Natural killer cell (primary cell): ENCODE results near the gene PPIF. TPM values are rescaled to one million over a fixed set of nuclear protein-coding genes. Genes with fewer than 3 reads are reported as not detected.

Experiments
- ATAC-seq, 3 donors: fragments of 150-1000 bp in 2 of 3; fragments of 200-7000 bp in 1 of 3; cut with Tn5 transposase; 1 replicate in 1 of 3; 2 replicates in 2 of 3; pipeline ENCODE4 v1.10.0; 2021; ENCODE audit warnings: mild to moderate bottlenecking in 2 of 3, moderate library complexity in 2 of 3
- DNase-seq, 2 donors: peaks; one replicate each; pipeline versions ENCODE4 v3.0.0 to v3.0.0-alpha.2; 2013 to 2021; ENCODE audit warnings: mixed read lengths in 1 of 2
- H3K27ac ChIP-seq: one replicate; pipeline ENCODE4 v1.5.1; 2013; ENCODE audit warnings: mild to moderate bottlenecking, low read length
- H3K27me3 ChIP-seq: one replicate; pipeline ENCODE4 v1.6.1; 2013; ENCODE audit warnings: low read length; ENCODE audit not compliant: control insufficient read depth, insufficient read depth
- H3K36me3 ChIP-seq: one replicate; pipeline ENCODE4 v1.6.1; 2013; ENCODE audit warnings: low read length; ENCODE audit not compliant: control insufficient read depth, insufficient read depth
- H3K4me1 ChIP-seq: one replicate; pipeline ENCODE4 v1.6.1; 2013; ENCODE audit warnings: low read length; ENCODE audit not compliant: control insufficient read depth, insufficient read depth
- H3K4me3 ChIP-seq: one replicate; pipeline ENCODE4 v1.5.1; 2013; ENCODE audit warnings: low read length
- H3K9me3 ChIP-seq: one replicate; pipeline ENCODE4 v1.6.1; 2013; ENCODE audit warnings: low read length; ENCODE audit not compliant: control insufficient read depth, insufficient read depth
- H3K27ac Mint-ChIP-seq, 2 donors: one replicate each; pipeline ENCODE4 v1.8.0; 2022; ENCODE audit warnings: mild to moderate bottlenecking in 2 of 2, mixed read lengths in 2 of 2, moderate library complexity in 1 of 2
- H3K27me3 Mint-ChIP-seq, 2 donors: one replicate each; pipeline ENCODE4 v1.8.0; 2022; ENCODE audit warnings: low read depth in 2 of 2, mixed read lengths in 2 of 2
- H3K36me3 Mint-ChIP-seq: one replicate; pipeline ENCODE4 v1.8.0; 2022; ENCODE audit warnings: mixed read lengths
- H3K4me1 Mint-ChIP-seq, 2 donors: one replicate each; pipeline ENCODE4 v1.8.0; 2022; ENCODE audit warnings: mixed read lengths in 2 of 2
- H3K4me3 Mint-ChIP-seq: one replicate; pipeline ENCODE4 v1.8.0; 2022; ENCODE audit warnings: mild to moderate bottlenecking, moderate library complexity, mixed read lengths
- H3K9me3 Mint-ChIP-seq, 2 donors: one replicate each; pipeline ENCODE4 v1.8.0; 2022; ENCODE audit warnings: mixed read lengths in 2 of 2
- CTCF ChIP-seq: fragments of 200-600 bp; IDR thresholded peaks from one replicate; pipeline ENCODE4 v1.8.0; 2022; ENCODE audit warnings: antibody characterized with exemption
- WGBS: methylation state at CpG from one replicate; pipeline ENCODE4 v1.1.7; 2013; ENCODE audit warnings: missing lambda C conversion rate; ENCODE audit not compliant: insufficient coverage; 5-methylcytosine and 5-hydroxymethylcytosine counted together
- intact Hi-C: fragments of 100-400 bp; cut with micrococcal nuclease; formaldehyde crosslinking; loops from one replicate; pipeline ENCODE4 v1.14.2; 2022
- total RNA-seq, 4 donors: library from RNA; stranded (reverse); fragments of 120-200 nt in 1 of 4; gene quantifications; one replicate each; pipeline versions ENCODE4 v1.2.3 to v1.2.4, GENCODE V29; 2013 to 2022

The PPIF gene
- total RNA-seq, 3 donors from 2014 or later (not counting 1 experiment from before 2014, with no cell fraction given): 59.5 to 99.1 (median 66.3) TPM

GRCh38 chr10:79394664-79395063 lies 47.4 kb downstream of the PPIF start:
- no peaks in the 10 kb centered on the region for H3K9me3 Mint-ChIP-seq
- peaks cover 0 to 19% of the 10 kb centered on the region in 2 donors for H3K4me1 Mint-ChIP-seq
- no peak for DNase-seq
- Histone ChIP-seq H3K27me3 (no peaks in the 10 kb centered on the region), H3K4me1 (peaks cover 6% of the 10 kb centered on the region), H3K27ac (no peak overlapping the region), H3K9me3 (no peaks in the 10 kb centered on the region), H3K4me3 (no peak overlapping the region), H3K36me3 (no peaks in the 10 kb centered on the region)
- intact Hi-C loops: no loop called here
- H3K36me3 Mint-ChIP-seq: no peaks in the 10 kb centered on the region
- WGBS: 93% methylated on average over 5 of the region's 5 CpGs
- H3K27me3 Mint-ChIP-seq: no peaks in the 10 kb centered on the region
- no peak for ATAC-seq
- TF ChIP-seq CTCF: no peak
- H3K27ac Mint-ChIP-seq: no peak overlapping the region
- no peak overlapping the region for H3K4me3 Mint-ChIP-seq

GRCh38 chr10:79396520-79396919 lies 49.3 kb downstream of the PPIF start:
- Mint-ChIP-seq H3K36me3 (no peaks in the 10 kb centered on the region), H3K27ac (no peak overlapping the region), H3K9me3 (no peaks in the 10 kb centered on the region), H3K27me3 (no peaks in the 10 kb centered on the region), H3K4me1 (peaks cover 0 to 11% of the 10 kb centered on the region in 2 donors), H3K4me3 (no peak overlapping the region)
- TF ChIP-seq CTCF: no peak
- Histone ChIP-seq H3K9me3 (no peaks in the 10 kb centered on the region), H3K27me3 (no peaks in the 10 kb centered on the region), H3K4me3 (no peak overlapping the region), H3K27ac (no peak overlapping the region), H3K36me3 (no peaks in the 10 kb centered on the region), H3K4me1 (no peaks in the 10 kb centered on the region)
- intact Hi-C loops: no loop called here
- 93% methylated on average over 5 of the region's 5 CpGs for WGBS
- DNase-seq: no peak
- ATAC-seq: no peak

GRCh38 chr10:79397051-79397450 lies 49.8 kb downstream of the PPIF start:
- Mint-ChIP-seq H3K27ac (no peak overlapping the region), H3K36me3 (no peaks in the 10 kb centered on the region), H3K27me3 (no peaks in the 10 kb centered on the region), H3K4me1 (peaks cover 0 to 8% of the 10 kb centered on the region in 2 donors), H3K4me3 (no peak overlapping the region), H3K9me3 (no peaks in the 10 kb centered on the region)
- Histone ChIP-seq H3K9me3 (no peaks in the 10 kb centered on the region), H3K4me1 (no peaks in the 10 kb centered on the region), H3K27ac (no peak overlapping the region), H3K27me3 (no peaks in the 10 kb centered on the region), H3K4me3 (no peak overlapping the region), H3K36me3 (no peaks in the 10 kb centered on the region)
- DNase-seq (no peak), ATAC-seq (no peak)
- WGBS: 86% methylated on average over 6 of the region's 6 CpGs
- intact Hi-C loops: no loop called here
- no peak for TF ChIP-seq CTCF

GRCh38 chr10:79397575-79398303 lies 50.5 kb downstream of the PPIF start:
- intact Hi-C loops: no loop called here
- Mint-ChIP-seq H3K27me3 (no peaks in the 10 kb centered on the region), H3K27ac (no peak overlapping the region), H3K36me3 (no peaks in the 10 kb centered on the region), H3K9me3 (no peaks in the 10 kb centered on the region), H3K4me1 (peaks cover 0 to 7% of the 10 kb centered on the region in 2 donors), H3K4me3 (no peak overlapping the region)
- Histone ChIP-seq H3K36me3 (no peaks in the 10 kb centered on the region), H3K27me3 (no peaks in the 10 kb centered on the region), H3K4me3 (no peak overlapping the region), H3K4me1 (no peaks in the 10 kb centered on the region), H3K27ac (no peak overlapping the region), H3K9me3 (no peaks in the 10 kb centered on the region)
- ATAC-seq (no peak), DNase-seq (no peak)
- WGBS: 86% methylated on average over 17 of the region's 17 CpGs
- no peak for TF ChIP-seq CTCF
